KMS-11 (cell line): ENCODE measurements around the gene DNAJC4.
A peak's percentile ranks its signal among the peaks of the same experiment; 100 is the strongest.

ENCODE experiments used
- H2AFZ ChIP-seq: fragments of 200-600 bp; sonication (generic); 2 replicates; pipeline ENCODE4 v1.6.1; 2016; ENCODE audit warnings: antibody characterized with exemption, mixed run types, low read depth
- H3K27ac ChIP-seq: fragments of 200-600 bp; sonication (generic); 2 replicates; pipeline ENCODE4 v1.6.1; 2016; ENCODE audit warnings: mild to moderate bottlenecking, mixed run types
- H3K27me3 ChIP-seq: fragments of 200-600 bp; sonication (generic); 2 replicates; pipeline ENCODE4 v1.6.1; 2017; ENCODE audit warnings: mild to moderate bottlenecking, low read depth, mixed run types, moderate library complexity; ENCODE audit not compliant: insufficient read depth
- H3K36me3 ChIP-seq: fragments of 200-600 bp; sonication (generic); 2 replicates; pipeline ENCODE4 v1.6.1; 2017; ENCODE audit warnings: mild to moderate bottlenecking, mixed run types; ENCODE audit not compliant: insufficient read depth
- H3K4me1 ChIP-seq: fragments of 200-600 bp; sonication (generic); 2 replicates; pipeline ENCODE4 v1.6.1; 2016; ENCODE audit warnings: mild to moderate bottlenecking, low read depth, mixed run types; ENCODE audit not compliant: poor library complexity, severe bottlenecking
- H3K4me2 ChIP-seq: fragments of 200-600 bp; sonication (generic); 2 replicates; pipeline ENCODE4 v1.7.0; 2016; ENCODE audit warnings: mild to moderate bottlenecking, mixed run types
- H3K4me3 ChIP-seq: fragments of 200-600 bp; sonication (generic); IDR thresholded peaks from 2 replicates; pipeline ENCODE4 v1.6.1; 2017; ENCODE audit warnings: low read depth, low read length, mixed read lengths; ENCODE audit not compliant: insufficient read depth
- H3K79me2 ChIP-seq: fragments of 200-600 bp; sonication (generic); 2 replicates; pipeline ENCODE4 v1.6.1; 2016; ENCODE audit warnings: low read depth, mixed run types; ENCODE audit not compliant: insufficient read depth
- H3K9ac ChIP-seq: fragments of 200-600 bp; sonication (generic); 2 replicates; pipeline ENCODE4 v1.6.1; 2016; ENCODE audit warnings: mild to moderate bottlenecking, mixed run types
- H4K20me1 ChIP-seq: fragments of 200-600 bp; sonication (generic); 2 replicates; pipeline ENCODE4 v1.6.1; 2016; ENCODE audit warnings: mild to moderate bottlenecking, mixed run types; ENCODE audit not compliant: insufficient read depth
- TF ChIP-seq, protein P1 (sequence below): fragments of 200-600 bp; sonication (generic); conservative IDR thresholded peaks from 2 replicates; pipeline ENCODE4 v1.6.1; 2017; ENCODE audit warnings: low read depth, mild to moderate bottlenecking, antibody characterized with exemption, low read length, moderate library complexity, mixed read lengths

DNAJC4 gene

DNA sequence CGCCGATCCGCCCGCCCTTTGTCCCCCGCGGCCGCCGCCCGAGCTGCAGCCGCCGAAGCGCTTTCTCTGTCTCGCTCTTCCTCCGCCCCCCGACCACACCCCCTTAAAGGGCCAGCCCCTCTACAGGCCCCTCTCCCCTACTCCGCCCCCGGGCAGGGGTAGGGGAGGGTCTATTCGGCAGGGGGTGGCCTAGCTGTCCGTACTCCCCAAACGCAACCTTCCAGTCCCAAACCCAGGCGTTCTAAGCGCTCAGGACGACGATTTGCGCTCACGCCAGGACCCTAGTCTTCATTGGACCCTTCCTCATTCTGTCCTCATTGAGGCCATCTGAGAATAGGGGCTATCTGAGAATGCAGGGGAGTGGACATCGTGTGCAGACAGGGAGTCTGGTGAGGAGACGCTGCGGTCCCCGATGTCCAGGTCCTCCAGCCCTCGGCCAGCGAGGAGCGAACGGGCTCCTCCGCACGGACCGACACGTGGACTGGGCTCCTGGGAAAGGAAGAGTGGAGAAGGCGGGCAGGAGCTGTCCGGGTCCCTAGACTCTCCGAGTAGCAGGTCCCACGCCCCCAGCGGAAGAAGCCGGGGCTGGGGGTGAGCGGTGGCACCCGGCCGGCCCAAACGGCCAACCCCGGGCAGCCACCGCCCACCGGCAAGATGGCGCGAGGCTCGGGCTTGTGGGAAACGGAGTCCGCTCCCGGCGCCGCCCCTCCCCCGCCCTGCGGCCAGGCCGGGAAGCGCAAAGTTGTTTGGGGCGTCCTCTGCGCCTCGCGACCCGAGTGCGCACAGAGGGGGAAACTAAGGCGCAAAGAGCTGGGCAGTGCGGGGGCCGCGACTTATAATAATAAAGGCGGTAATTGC is 16.8 kb downstream of the DNAJC4 start, which contains the start of gene PPP1R14B:
Gene PPP1R14B, minus strand, starts transcription at position 73 of the 858 bp plus-strand sequence. CDS start 270 bp downstream, outside the sequence.
- peaks cover 26% of the 10 kb centered on the region for H3K79me2 ChIP-seq
- TF ChIP-seq, protein P1, sequence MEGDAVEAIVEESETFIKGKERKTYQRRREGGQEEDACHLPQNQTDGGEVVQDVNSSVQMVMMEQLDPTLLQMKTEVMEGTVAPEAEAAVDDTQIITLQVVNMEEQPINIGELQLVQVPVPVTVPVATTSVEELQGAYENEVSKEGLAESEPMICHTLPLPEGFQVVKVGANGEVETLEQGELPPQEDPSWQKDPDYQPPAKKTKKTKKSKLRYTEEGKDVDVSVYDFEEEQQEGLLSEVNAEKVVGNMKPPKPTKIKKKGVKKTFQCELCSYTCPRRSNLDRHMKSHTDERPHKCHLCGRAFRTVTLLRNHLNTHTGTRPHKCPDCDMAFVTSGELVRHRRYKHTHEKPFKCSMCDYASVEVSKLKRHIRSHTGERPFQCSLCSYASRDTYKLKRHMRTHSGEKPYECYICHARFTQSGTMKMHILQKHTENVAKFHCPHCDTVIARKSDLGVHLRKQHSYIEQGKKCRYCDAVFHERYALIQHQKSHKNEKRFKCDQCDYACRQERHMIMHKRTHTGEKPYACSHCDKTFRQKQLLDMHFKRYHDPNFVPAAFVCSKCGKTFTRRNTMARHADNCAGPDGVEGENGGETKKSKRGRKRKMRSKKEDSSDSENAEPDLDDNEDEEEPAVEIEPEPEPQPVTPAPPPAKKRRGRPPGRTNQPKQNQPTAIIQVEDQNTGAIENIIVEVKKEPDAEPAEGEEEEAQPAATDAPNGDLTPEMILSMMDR: 0 out of 2 replicates have a peak, but pooled peaks have one; percentile 17
- H2AFZ ChIP-seq: peak within 1 kb of the TSS; percentile 83
- H3K4me3 ChIP-seq: no peak within 1 kb of the TSS
- H4K20me1 ChIP-seq: no peaks in the 10 kb centered on the region
- H3K27ac ChIP-seq: peak within 1 kb of the TSS; percentile 68
- H3K4me1 ChIP-seq: peaks cover 21% of the 10 kb centered on the region
- H3K27me3 ChIP-seq: no peaks in the 10 kb centered on the region
- H3K9ac ChIP-seq: peak within 1 kb of the TSS; percentile 81
- H3K4me2 ChIP-seq: peak within 1 kb of the TSS; percentile 100
- H3K36me3 ChIP-seq: peaks cover 4% of the 10 kb centered on the region; the same call in 1 of the 2 replicates

DNA sequence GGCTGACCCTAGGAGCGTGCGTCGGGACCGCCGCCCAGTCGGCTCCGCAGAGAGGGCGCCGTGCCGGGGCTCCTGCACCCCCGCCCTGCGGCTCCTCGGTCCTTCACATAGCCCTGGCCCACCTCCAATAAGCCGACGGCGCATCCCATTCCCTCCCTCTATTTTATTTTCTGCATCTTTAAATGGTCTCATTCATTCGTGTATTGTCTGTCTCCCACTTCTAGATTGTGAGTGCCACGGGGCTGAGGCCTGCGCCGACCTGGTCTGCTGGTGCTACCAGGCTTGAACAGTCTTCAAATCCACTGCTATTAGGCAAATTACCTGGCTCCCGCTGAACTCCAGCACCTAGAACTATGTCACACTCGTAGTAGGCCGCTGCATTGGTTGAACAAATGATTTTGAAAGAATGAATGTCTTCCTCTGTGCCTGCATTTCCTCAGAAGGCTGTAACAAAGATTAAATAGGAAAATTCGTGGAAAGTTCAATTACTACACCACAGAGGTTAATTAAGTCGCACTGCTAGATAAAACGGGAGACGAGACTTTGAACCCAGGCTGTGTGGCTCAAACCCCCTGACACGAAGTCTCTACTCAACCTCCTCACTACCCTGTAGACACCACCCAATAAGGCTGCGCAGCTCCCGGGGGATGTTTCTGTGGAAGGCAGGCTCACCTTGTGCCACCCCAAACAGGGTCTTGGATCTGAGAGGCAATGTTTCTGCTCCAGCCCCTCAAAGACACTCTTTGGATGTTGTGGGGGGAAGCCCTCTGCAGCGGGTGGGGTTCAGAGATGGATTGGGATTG is 17.6 kb downstream of the DNAJC4 start:
- peak overlapping the region; percentile 100; the same call in 1 of the 2 replicates for H3K4me2 ChIP-seq
- TF ChIP-seq, protein P1: no peak
- H3K4me1 ChIP-seq: peaks cover 20% of the 10 kb centered on the region
- no peak overlapping the region for H3K9ac ChIP-seq
- no peaks in the 10 kb centered on the region for H4K20me1 ChIP-seq
- no peaks in the 10 kb centered on the region for H3K27me3 ChIP-seq
- peaks cover 4% of the 10 kb centered on the region; the same call in 1 of the 2 replicates for H3K36me3 ChIP-seq
- no peak overlapping the region for H3K4me3 ChIP-seq
- H3K79me2 ChIP-seq: peaks cover 21% of the 10 kb centered on the region
- no peak overlapping the region for H3K27ac ChIP-seq
- H2AFZ ChIP-seq: peak overlapping the region; percentile 83

DNA sequence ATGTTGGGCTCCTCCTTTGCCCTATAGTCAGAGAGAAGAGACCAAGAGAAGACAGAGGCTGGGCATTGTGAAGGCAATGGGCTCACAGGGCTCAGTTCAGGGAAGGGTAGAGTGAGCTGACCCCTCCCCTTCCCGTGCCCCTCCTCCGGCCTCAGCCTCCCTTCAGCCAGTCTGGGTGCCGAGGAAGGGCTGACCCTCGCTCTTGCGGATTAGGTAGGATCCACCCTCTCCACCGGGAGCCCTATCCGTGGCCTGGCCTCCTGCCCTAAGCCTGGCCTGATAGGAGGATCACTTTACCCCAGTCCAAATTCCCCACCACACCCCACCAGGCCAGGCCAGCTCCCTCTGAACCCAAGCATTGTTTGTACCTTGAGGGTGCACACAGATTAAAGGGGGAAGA is 18.2 kb downstream of the DNAJC4 start:
- Histone ChIP-seq H3K27me3 (no peaks in the 10 kb centered on the region), H3K36me3 (peaks cover 3% of the 10 kb centered on the region; the same call in 1 of the 2 replicates), H3K79me2 (peaks cover 19% of the 10 kb centered on the region), H3K4me2 (no peak overlapping the region), H3K4me3 (no peak overlapping the region), H3K4me1 (peaks cover 17% of the 10 kb centered on the region), H3K27ac (no peak overlapping the region), H4K20me1 (no peaks in the 10 kb centered on the region), H3K9ac (no peak overlapping the region), H2AFZ (no peak overlapping the region)
- TF ChIP-seq, protein P1: no peak

DNA sequence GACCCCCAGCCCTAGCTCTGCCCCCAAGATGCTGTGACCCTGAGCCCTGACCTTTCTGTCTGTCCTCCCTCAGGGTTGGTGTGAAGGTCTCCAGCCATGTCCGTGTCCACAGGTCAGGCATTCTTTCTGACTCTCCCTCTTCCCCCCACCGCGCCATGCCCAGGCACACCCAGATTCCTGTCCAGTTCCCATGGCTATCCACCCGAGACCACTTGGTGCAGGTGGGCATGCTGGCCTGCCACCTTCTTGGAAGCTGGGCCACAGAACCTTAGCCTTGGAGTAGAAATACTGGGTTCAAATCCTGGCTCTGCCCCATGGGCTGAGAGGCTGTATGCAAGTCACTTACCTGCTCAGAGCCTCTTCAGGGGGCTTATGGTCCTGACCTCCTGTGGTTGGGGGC is 18.7 kb downstream of the DNAJC4 start:
- no peak overlapping the region for H3K9ac ChIP-seq
- H3K4me2 ChIP-seq: no peak overlapping the region
- peaks cover 17% of the 10 kb centered on the region for H3K4me1 ChIP-seq
- H3K27me3 ChIP-seq: no peaks in the 10 kb centered on the region
- H3K79me2 ChIP-seq: peaks cover 16% of the 10 kb centered on the region
- H4K20me1 ChIP-seq: no peaks in the 10 kb centered on the region
- no peak overlapping the region for H3K4me3 ChIP-seq
- H3K36me3 ChIP-seq: no peaks in the 10 kb centered on the region
- no peak overlapping the region for H2AFZ ChIP-seq
- TF ChIP-seq, protein P1: no peak
- H3K27ac ChIP-seq: no peak overlapping the region
